ENCODE data around the gene POLE3. TPM values are rescaled to one million over a fixed set of nuclear protein-coding genes. Genes with fewer than 3 reads are reported as not detected.

Gene POLE3
- polyA plus RNA-seq, 1 experiment = 29.3 TPM

DNA sequence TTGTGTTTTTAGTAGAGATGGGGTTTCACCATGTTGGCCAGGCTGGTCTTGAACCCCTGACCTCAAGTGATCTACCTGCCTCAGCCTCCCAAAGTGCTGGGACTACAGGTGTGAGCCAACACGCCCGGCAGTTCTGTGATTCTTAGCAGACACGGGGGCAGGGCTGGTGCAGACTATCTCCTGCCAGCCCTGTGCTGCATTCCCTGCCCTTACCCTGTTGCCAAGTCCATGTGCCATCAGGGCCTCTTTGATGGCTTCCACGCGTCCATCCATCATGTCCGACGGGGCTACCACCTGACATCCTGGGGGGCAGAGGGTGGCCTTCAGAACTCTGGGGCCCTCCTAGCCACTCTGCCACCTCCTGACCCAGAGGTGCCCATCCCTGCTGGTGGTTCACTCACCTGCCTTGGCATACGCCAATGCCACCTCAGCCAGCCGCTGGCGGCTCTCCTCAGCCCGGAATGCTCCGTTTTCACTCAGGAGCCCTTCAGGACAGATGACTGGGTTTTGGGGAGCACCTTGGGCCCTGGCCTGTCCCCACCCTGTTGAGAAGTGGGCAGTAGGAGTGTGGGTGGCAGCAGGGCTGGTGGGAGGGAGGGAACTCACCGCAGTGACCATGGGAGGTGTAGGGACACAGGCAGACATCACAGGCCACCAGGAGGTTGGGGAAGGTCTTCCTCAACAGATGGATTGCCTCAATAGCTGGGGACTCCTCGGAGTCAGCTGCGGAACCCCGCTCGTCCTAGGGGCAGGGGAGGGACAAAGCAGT lies 20.1 kb downstream of the POLE3 start:
- CTCF ChIA-PET = interaction anchor here (1.3 kb wide), 1 partner anchor 10 kb away, joined by 4 read pairs; the partner anchor contains the start of gene ALAD
- H3K4me3 ChIP-seq (ENCODE audit: low read depth, low read length) = no peak overlapping the region
- TF ChIP-seq, protein P1, sequence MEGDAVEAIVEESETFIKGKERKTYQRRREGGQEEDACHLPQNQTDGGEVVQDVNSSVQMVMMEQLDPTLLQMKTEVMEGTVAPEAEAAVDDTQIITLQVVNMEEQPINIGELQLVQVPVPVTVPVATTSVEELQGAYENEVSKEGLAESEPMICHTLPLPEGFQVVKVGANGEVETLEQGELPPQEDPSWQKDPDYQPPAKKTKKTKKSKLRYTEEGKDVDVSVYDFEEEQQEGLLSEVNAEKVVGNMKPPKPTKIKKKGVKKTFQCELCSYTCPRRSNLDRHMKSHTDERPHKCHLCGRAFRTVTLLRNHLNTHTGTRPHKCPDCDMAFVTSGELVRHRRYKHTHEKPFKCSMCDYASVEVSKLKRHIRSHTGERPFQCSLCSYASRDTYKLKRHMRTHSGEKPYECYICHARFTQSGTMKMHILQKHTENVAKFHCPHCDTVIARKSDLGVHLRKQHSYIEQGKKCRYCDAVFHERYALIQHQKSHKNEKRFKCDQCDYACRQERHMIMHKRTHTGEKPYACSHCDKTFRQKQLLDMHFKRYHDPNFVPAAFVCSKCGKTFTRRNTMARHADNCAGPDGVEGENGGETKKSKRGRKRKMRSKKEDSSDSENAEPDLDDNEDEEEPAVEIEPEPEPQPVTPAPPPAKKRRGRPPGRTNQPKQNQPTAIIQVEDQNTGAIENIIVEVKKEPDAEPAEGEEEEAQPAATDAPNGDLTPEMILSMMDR (IDR thresholded peaks at IDR 0.05; ENCODE audit: insufficient read depth, low read depth, low read length) = no peak
- POLR2A ChIA-PET = no interaction called here
- no peak for DNase-seq (ENCODE audit: low read depth)
- no peaks in the 10 kb centered on the region for H3K27me3 ChIP-seq (ENCODE audit: control insufficient read depth, insufficient read depth, low read length)
- H3K36me3 ChIP-seq (ENCODE audit: control insufficient read depth, insufficient read depth, low read length) = peaks cover 23% of the 10 kb centered on the region

DNA sequence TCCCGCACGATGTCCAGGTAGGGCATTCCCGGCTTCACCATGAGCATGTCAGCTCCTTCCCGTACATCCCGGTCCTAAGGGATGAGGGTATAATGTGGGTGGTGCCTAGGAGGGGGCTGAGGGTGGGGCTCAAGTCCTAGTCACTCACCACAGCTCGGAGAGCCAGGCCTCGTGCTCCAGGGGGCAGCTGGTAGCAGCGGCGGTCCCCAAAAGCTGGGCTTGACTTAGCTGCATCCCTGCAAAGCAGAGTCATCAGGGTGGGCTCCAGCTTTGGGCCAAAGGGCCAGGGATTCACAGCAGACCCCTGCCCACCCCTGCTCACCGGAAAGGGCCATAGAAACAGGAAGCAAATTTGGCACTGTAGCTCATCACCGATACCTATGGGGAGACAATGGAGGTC lies 21.0 kb downstream of the POLE3 start:
- Histone ChIP-seq H3K36me3 (ENCODE audit: control insufficient read depth, insufficient read depth, low read length) (peaks cover 23% of the 10 kb centered on the region), H3K27me3 (ENCODE audit: control insufficient read depth, insufficient read depth, low read length) (no peaks in the 10 kb centered on the region), H3K4me3 (ENCODE audit: low read depth, low read length) (no peak overlapping the region)
- DNase-seq (ENCODE audit: low read depth) = no peak
- TF ChIP-seq, protein P1 (IDR thresholded peaks at IDR 0.05; ENCODE audit: insufficient read depth, low read depth, low read length) = no peak
- ChIA-PET POLR2A (no interaction called here), CTCF (no interaction called here)

- CTCF ChIA-PET = interaction anchor here (1.0 kb wide), 1 partner anchor 10 kb away, joined by 4 read pairs; no protein-coding TSS in a partner anchor
- no peak for DNase-seq (ENCODE audit: low read depth)
- Histone ChIP-seq H3K4me3 (ENCODE audit: low read depth, low read length) (no peak overlapping the region), H3K36me3 (ENCODE audit: control insufficient read depth, insufficient read depth, low read length) (peaks cover 23% of the 10 kb centered on the region), H3K27me3 (ENCODE audit: control insufficient read depth, insufficient read depth, low read length) (no peaks in the 10 kb centered on the region)
- TF ChIP-seq, protein P1 (IDR thresholded peaks at IDR 0.05; ENCODE audit: insufficient read depth, low read depth, low read length) = no peak
- POLR2A ChIA-PET = no interaction called here
These were observed 21.6 kb downstream of the POLE3 start for GRCh38 chr9:113388833-113389232.

GRCh38 chr9:113387560-113388230 lies 22.8 kb downstream of the POLE3 start:
- CTCF ChIA-PET = interaction anchor here (1.0 to 1.9 kb wide), 2 partner anchors 11 to 13 kb away, joined by 4 to 6 read pairs; partner anchors contain the start of gene ALAD
- Histone ChIP-seq H3K4me3 (ENCODE audit: low read depth, low read length) (no peak overlapping the region), H3K27me3 (ENCODE audit: control insufficient read depth, insufficient read depth, low read length) (no peaks in the 10 kb centered on the region), H3K36me3 (ENCODE audit: control insufficient read depth, insufficient read depth, low read length) (peaks cover 22% of the 10 kb centered on the region)
- DNase-seq (ENCODE audit: low read depth) = no peak
- TF ChIP-seq, protein P1 (IDR thresholded peaks at IDR 0.05; ENCODE audit: insufficient read depth, low read depth, low read length) = no peak
- POLR2A ChIA-PET = no interaction called here
